GM23338 (cell line): Measurements from ENCODE around the gene LOXHD1. TPM values are rescaled to one million over a fixed set of nuclear protein-coding genes. Genes with fewer than 3 reads are reported as not detected.

Experiments
- ATAC-seq: fragments of 200-7000 bp; cut with Tn5 transposase; 3 replicates; pipeline ENCODE4 v1.9.1; 2020
- DNase-seq: peaks from one replicate; pipeline ENCODE4 v3.0.0-alpha.2; 2015; ENCODE audit warnings: low spot score
- H2AFZ ChIP-seq: fragments of 200-600 bp; sonication (generic); 2 replicates; pipeline ENCODE4 v1.8.0; 2016; ENCODE audit warnings: antibody characterized with exemption, mild to moderate bottlenecking, moderate library complexity
- H3F3A ChIP-seq: fragments of 200-600 bp; sonication (generic); replicated peaks from 2 replicates; pipeline ENCODE4 v1.8.0; 2017; ENCODE audit warnings: antibody characterized with exemption, mixed run types, low read depth
- H3K27ac ChIP-seq: fragments of 200-600 bp; sonication (generic); 2 replicates; pipeline ENCODE4 v1.6.1; 2016; ENCODE audit warnings: low read depth
- H3K27me3 ChIP-seq: fragments of 200-600 bp; sonication (generic); 2 replicates; pipeline ENCODE4 v1.8.0; 2016; ENCODE audit warnings: mild to moderate bottlenecking, mixed run types, moderate library complexity; ENCODE audit not compliant: insufficient read depth
- H3K36me3 ChIP-seq: fragments of 200-600 bp; sonication (generic); 2 replicates; pipeline ENCODE4 v1.8.0; 2016; ENCODE audit warnings: mild to moderate bottlenecking; ENCODE audit not compliant: insufficient read depth
- H3K4me1 ChIP-seq: fragments of 200-600 bp; sonication (generic); 2 replicates; pipeline ENCODE4 v1.8.0; 2016; ENCODE audit warnings: mild to moderate bottlenecking, moderate library complexity; ENCODE audit not compliant: insufficient read depth
- H3K4me2 ChIP-seq: fragments of 200-600 bp; sonication (generic); 2 replicates; pipeline ENCODE4 v1.7.1; 2017; ENCODE audit warnings: mixed run types
- H3K4me3 ChIP-seq: fragments of 200-600 bp; sonication (generic); 2 replicates; pipeline ENCODE4 v1.6.1; 2016; ENCODE audit warnings: mixed run types
- H3K79me2 ChIP-seq: fragments of 200-600 bp; sonication (generic); replicated peaks from 2 replicates; pipeline ENCODE4 v1.8.0; 2017; ENCODE audit warnings: mild to moderate bottlenecking; ENCODE audit not compliant: insufficient read depth
- H3K9me2 ChIP-seq: fragments of 200-600 bp; sonication (generic); 2 replicates; pipeline ENCODE4 v1.8.0; 2017; ENCODE audit not compliant: insufficient read depth
- H4K20me1 ChIP-seq: fragments of 200-600 bp; sonication (generic); replicated peaks from 2 replicates; pipeline ENCODE4 v1.8.0; 2017; ENCODE audit warnings: mild to moderate bottlenecking; ENCODE audit not compliant: insufficient read depth
- H3K27ac Mint-ChIP-seq: 2 replicates; pipeline ENCODE4 v1.8.0; 2020; ENCODE audit warnings: inconsistent platforms, mild to moderate bottlenecking, moderate library complexity, mixed read lengths
- H3K27me3 Mint-ChIP-seq: 3 replicates; pipeline ENCODE4 v1.8.0; 2022; ENCODE audit warnings: low read depth, mild to moderate bottlenecking, moderate library complexity, mixed read lengths, inconsistent platforms; ENCODE audit not compliant: insufficient read depth, poor library complexity
- H3K36me3 Mint-ChIP-seq: 3 replicates; pipeline ENCODE4 v1.8.0; 2021; ENCODE audit warnings: low read depth, mild to moderate bottlenecking, inconsistent platforms, moderate library complexity, mixed read lengths
- H3K4me1 Mint-ChIP-seq: 3 replicates; pipeline ENCODE4 v1.8.0; 2020; ENCODE audit warnings: mild to moderate bottlenecking, inconsistent platforms, mixed read lengths
- H3K4me3 Mint-ChIP-seq: 3 replicates; pipeline ENCODE4 v1.8.0; 2021; ENCODE audit warnings: moderate library complexity, mild to moderate bottlenecking, inconsistent platforms, mixed read lengths
- H3K9me3 Mint-ChIP-seq: 3 replicates; pipeline ENCODE4 v1.8.0; 2020; ENCODE audit warnings: moderate library complexity, mild to moderate bottlenecking, inconsistent platforms, mixed read lengths
- CREB1 ChIP-seq: fragments of 250-450 bp; sonication (Bioruptor Pico); IDR thresholded peaks from 2 replicates; pipeline ENCODE4 v1.5.0; 2020; ENCODE audit warnings: low read depth, mild to moderate bottlenecking, moderate library complexity
- EZH2 ChIP-seq: fragments of 200-600 bp; sonication (generic); IDR thresholded peaks from one replicate; pipeline ENCODE4 v1.8.0; 2017; ENCODE audit warnings: antibody characterized with exemption, mild to moderate bottlenecking, low read depth; ENCODE audit not compliant: unreplicated experiment
- EZH2phosphoT487 ChIP-seq: fragments of 200-600 bp; sonication (generic); IDR thresholded peaks from one replicate; pipeline ENCODE4 v1.8.1; 2018; ENCODE audit warnings: antibody characterized with exemption; ENCODE audit not compliant: unreplicated experiment
- NANOG ChIP-seq: IDR thresholded peaks from 2 replicates; pipeline ENCODE4 v1.6.1; 2016; ENCODE audit warnings: antibody characterized with exemption, borderline replicate concordance
- ZNF114 ChIP-seq: fragments of 250-450 bp; sonication (Bioruptor Pico); IDR thresholded peaks from 2 replicates; pipeline ENCODE4 v1.5.0; 2020; ENCODE audit warnings: mild to moderate bottlenecking, moderate library complexity
- ZNF331 ChIP-seq: fragments of 250-450 bp; sonication (Bioruptor Pico); IDR thresholded peaks from 2 replicates; pipeline ENCODE4 v1.5.0; 2020; ENCODE audit warnings: low read depth, mild to moderate bottlenecking, moderate library complexity
- polyA plus RNA-seq: library from polyadenylated mRNA; unstranded; fragments of >200 nt; fragmentation: Nextera tagmentation; extraction: Ambion mirVana; gene quantifications from 2 replicates; pipeline ENCODE4 v1.2.1, GENCODE V29; 2016
- total RNA-seq: library from RNA; depleted of rRNA; stranded (reverse); fragments of >200 nt; shearing (Covaris generic); gene quantifications from 2 replicates; pipeline ENCODE4 v1.2.3, GENCODE V29; 2014
- TF ChIP-seq, protein P1 (sequence below): fragments of 250-450 bp; sonication (Bioruptor Pico); IDR thresholded peaks from 2 replicates; pipeline ENCODE4 v1.5.0; 2020; ENCODE audit warnings: mild to moderate bottlenecking, moderate library complexity
- TF ChIP-seq, protein P2 (sequence below): IDR thresholded peaks from one replicate; pipeline ENCODE4 v1.6.1; 2018; ENCODE audit warnings: antibody characterized with exemption; ENCODE audit not compliant: unreplicated experiment
- TF ChIP-seq, protein P3 (sequence below), 2 experiments: fragments of 200-600 bp in 1 of 2; sonication (generic) in 1 of 2; conservative IDR thresholded peaks; 2 replicates each; pipeline versions ENCODE4 v1.5.1 to v1.6.1; 2016 to 2017; ENCODE audit warnings: antibody characterized with exemption in 2 of 2, low read depth in 2 of 2, mild to moderate bottlenecking in 2 of 2, moderate library complexity in 1 of 2
- TF ChIP-seq, protein P4 (sequence below): IDR thresholded peaks from 2 replicates; pipeline ENCODE4 v1.6.1; 2016; ENCODE audit warnings: antibody characterized with exemption

LOXHD1 gene
- total and polyA plus RNA-seq, 2 experiments from 2014 or later, result 0.17 TPM; not detected in 1

DNA sequence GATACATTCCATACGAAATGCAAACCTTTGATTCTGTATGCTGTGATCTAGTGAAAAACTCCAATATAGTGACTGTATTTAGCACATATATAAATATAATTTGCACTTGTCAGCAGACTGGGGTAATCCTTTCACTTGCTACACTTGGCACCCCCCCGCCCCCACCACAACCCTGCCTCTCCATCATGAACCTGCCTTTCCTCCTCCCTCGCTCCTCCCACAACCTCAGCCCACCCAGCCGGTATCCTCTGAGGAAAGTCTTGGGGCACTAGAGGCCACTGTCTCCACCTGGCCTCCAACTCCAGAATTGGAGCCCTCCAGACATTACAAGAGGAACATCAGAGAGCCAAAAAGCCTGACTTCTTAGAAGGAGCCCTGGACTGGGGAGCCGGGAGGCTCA is 196.3 kb downstream of the LOXHD1 start:
- no peak overlapping the region for H3K27ac Mint-ChIP-seq
- no peak overlapping the region for H2AFZ ChIP-seq
- H3K9me3 Mint-ChIP-seq, result no peaks in the 10 kb centered on the region
- peaks cover 42% of the 10 kb centered on the region for H3K4me1 Mint-ChIP-seq
- H3K4me3 Mint-ChIP-seq, result no peak overlapping the region
- H3K79me2 ChIP-seq, result no peaks in the 10 kb centered on the region
- H3F3A ChIP-seq, result no peaks in the 10 kb centered on the region
- H3K27ac ChIP-seq, result no peak overlapping the region
- no peak overlapping the region for H3K4me2 ChIP-seq
- no peaks in the 10 kb centered on the region for H3K9me2 ChIP-seq
- peaks cover 8% of the 10 kb centered on the region; the same call in 1 of the 3 replicates for H3K36me3 Mint-ChIP-seq
- no peak overlapping the region for H3K4me3 ChIP-seq
- peaks cover 11% of the 10 kb centered on the region for H3K27me3 Mint-ChIP-seq
- H3K36me3 ChIP-seq, result no peaks in the 10 kb centered on the region
- DNase-seq (no peak), ATAC-seq (no peak)
- H3K27me3 ChIP-seq, result no peaks in the 10 kb centered on the region
- H4K20me1 ChIP-seq, result no peaks in the 10 kb centered on the region
- peaks cover 15% of the 10 kb centered on the region for H3K4me1 ChIP-seq
- TF ChIP-seq NANOG (no peak), ZNF114 (CRISPR knock-in tag) (no peak), EZH2 (no peak), CREB1 (CRISPR knock-in tag) (no peak), ZNF331 (no peak), EZH2phosphoT487 (no peak)
- TF ChIP-seq, protein P1, sequence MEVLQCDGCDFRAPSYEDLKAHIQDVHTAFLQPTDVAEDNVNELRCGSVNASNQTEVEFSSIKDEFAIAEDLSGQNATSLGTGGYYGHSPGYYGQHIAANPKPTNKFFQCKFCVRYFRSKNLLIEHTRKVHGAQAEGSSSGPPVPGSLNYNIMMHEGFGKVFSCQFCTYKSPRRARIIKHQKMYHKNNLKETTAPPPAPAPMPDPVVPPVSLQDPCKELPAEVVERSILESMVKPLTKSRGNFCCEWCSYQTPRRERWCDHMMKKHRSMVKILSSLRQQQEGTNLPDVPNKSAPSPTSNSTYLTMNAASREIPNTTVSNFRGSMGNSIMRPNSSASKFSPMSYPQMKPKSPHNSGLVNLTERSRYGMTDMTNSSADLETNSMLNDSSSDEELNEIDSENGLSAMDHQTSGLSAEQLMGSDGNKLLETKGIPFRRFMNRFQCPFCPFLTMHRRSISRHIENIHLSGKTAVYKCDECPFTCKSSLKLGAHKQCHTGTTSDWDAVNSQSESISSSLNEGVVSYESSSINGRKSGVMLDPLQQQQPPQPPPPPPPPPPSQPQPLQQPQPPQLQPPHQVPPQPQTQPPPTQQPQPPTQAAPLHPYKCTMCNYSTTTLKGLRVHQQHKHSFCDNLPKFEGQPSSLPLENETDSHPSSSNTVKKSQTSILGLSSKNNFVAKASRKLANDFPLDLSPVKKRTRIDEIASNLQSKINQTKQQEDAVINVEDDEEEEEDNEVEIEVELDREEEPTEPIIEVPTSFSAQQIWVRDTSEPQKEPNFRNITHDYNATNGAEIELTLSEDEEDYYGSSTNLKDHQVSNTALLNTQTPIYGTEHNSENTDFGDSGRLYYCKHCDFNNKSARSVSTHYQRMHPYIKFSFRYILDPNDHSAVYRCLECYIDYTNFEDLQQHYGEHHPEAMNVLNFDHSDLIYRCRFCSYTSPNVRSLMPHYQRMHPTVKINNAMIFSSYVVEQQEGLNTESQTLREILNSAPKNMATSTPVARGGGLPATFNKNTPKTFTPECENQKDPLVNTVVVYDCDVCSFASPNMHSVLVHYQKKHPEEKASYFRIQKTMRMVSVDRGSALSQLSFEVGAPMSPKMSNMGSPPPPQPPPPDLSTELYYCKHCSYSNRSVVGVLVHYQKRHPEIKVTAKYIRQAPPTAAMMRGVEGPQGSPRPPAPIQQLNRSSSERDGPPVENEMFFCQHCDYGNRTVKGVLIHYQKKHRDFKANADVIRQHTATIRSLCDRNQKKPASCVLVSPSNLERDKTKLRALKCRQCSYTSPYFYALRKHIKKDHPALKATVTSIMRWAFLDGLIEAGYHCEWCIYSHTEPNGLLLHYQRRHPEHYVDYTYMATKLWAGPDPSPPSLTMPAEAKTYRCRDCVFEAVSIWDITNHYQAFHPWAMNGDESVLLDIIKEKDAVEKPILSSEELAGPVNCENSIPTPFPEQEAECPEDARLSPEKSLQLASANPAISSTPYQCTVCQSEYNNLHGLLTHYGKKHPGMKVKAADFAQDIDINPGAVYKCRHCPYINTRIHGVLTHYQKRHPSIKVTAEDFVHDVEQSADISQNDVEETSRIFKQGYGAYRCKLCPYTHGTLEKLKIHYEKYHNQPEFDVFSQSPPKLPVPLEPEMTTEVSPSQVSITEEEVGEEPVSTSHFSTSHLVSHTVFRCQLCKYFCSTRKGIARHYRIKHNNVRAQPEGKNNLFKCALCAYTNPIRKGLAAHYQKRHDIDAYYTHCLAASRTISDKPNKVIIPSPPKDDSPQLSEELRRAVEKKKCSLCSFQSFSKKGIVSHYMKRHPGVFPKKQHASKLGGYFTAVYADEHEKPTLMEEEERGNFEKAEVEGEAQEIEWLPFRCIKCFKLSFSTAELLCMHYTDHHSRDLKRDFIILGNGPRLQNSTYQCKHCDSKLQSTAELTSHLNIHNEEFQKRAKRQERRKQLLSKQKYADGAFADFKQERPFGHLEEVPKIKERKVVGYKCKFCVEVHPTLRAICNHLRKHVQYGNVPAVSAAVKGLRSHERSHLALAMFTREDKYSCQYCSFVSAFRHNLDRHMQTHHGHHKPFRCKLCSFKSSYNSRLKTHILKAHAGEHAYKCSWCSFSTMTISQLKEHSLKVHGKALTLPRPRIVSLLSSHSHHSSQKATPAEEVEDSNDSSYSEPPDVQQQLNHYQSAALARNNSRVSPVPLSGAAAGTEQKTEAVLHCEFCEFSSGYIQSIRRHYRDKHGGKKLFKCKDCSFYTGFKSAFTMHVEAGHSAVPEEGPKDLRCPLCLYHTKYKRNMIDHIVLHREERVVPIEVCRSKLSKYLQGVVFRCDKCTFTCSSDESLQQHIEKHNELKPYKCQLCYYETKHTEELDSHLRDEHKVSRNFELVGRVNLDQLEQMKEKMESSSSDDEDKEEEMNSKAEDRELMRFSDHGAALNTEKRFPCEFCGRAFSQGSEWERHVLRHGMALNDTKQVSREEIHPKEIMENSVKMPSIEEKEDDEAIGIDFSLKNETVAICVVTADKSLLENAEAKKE (CRISPR knock-in tag), result no peak
- TF ChIP-seq, protein P2, sequence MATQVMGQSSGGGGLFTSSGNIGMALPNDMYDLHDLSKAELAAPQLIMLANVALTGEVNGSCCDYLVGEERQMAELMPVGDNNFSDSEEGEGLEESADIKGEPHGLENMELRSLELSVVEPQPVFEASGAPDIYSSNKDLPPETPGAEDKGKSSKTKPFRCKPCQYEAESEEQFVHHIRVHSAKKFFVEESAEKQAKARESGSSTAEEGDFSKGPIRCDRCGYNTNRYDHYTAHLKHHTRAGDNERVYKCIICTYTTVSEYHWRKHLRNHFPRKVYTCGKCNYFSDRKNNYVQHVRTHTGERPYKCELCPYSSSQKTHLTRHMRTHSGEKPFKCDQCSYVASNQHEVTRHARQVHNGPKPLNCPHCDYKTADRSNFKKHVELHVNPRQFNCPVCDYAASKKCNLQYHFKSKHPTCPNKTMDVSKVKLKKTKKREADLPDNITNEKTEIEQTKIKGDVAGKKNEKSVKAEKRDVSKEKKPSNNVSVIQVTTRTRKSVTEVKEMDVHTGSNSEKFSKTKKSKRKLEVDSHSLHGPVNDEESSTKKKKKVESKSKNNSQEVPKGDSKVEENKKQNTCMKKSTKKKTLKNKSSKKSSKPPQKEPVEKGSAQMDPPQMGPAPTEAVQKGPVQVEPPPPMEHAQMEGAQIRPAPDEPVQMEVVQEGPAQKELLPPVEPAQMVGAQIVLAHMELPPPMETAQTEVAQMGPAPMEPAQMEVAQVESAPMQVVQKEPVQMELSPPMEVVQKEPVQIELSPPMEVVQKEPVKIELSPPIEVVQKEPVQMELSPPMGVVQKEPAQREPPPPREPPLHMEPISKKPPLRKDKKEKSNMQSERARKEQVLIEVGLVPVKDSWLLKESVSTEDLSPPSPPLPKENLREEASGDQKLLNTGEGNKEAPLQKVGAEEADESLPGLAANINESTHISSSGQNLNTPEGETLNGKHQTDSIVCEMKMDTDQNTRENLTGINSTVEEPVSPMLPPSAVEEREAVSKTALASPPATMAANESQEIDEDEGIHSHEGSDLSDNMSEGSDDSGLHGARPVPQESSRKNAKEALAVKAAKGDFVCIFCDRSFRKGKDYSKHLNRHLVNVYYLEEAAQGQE, result no peak
- TF ChIP-seq, protein P3, sequence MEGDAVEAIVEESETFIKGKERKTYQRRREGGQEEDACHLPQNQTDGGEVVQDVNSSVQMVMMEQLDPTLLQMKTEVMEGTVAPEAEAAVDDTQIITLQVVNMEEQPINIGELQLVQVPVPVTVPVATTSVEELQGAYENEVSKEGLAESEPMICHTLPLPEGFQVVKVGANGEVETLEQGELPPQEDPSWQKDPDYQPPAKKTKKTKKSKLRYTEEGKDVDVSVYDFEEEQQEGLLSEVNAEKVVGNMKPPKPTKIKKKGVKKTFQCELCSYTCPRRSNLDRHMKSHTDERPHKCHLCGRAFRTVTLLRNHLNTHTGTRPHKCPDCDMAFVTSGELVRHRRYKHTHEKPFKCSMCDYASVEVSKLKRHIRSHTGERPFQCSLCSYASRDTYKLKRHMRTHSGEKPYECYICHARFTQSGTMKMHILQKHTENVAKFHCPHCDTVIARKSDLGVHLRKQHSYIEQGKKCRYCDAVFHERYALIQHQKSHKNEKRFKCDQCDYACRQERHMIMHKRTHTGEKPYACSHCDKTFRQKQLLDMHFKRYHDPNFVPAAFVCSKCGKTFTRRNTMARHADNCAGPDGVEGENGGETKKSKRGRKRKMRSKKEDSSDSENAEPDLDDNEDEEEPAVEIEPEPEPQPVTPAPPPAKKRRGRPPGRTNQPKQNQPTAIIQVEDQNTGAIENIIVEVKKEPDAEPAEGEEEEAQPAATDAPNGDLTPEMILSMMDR (conservative IDR thresholded peaks at IDR 0.05; ENCODE audit: low read depth in 2 of 2), result no peak
- TF ChIP-seq, protein P4, sequence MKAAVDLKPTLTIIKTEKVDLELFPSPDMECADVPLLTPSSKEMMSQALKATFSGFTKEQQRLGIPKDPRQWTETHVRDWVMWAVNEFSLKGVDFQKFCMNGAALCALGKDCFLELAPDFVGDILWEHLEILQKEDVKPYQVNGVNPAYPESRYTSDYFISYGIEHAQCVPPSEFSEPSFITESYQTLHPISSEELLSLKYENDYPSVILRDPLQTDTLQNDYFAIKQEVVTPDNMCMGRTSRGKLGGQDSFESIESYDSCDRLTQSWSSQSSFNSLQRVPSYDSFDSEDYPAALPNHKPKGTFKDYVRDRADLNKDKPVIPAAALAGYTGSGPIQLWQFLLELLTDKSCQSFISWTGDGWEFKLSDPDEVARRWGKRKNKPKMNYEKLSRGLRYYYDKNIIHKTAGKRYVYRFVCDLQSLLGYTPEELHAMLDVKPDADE, result no peak
